Measurements from ENCODE around the gene LRGUK. TPM values are rescaled to one million over a fixed set of nuclear protein-coding genes. Genes with fewer than 3 reads are reported as not detected.
"Not testable (repeated sequence)": the region's sequence is repeated elsewhere in the genome, so short reads cannot be mapped to it uniquely, and the experiment has no call there.

The LRGUK gene
- total and polyA plus RNA-seq, 2 donors: 0.16 to 0.42 TPM

DNA sequence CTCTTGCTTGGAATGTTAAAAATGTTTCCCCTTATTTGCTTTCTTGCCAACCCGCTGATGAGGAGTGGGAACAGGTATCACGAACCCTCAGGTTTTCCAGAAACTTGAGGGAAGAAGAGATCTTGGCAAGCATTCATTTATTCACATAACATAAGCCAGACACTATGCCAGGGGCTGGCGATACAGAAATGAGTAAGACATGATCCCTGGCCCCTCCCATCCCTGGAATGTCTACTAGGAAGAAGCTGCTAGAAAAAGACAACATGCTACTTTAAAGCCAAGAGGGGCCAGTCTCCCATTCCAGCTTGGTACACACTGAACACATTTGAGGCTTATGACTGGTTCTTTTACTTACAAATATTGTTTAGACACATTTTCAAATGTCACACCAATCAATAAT lies 163.1 kb downstream of the LRGUK start:
- WGBS: 95% methylated on average over 3 of the region's 3 CpGs
- no peak overlapping the region for H3K27ac ChIP-seq (ENCODE audit: low read depth in 1 of 2, low read length in 1 of 2)
- peaks cover 14 to 17% of the 10 kb centered on the region in 2 donors for H3K36me3 ChIP-seq (ENCODE audit: control insufficient read depth in 2 of 2, insufficient read depth in 2 of 2, low read length in 1 of 2)
- H3K4me1 ChIP-seq (ENCODE audit: control insufficient read depth in 2 of 2, insufficient read depth in 2 of 2, low read length in 2 of 2): no peaks in the 10 kb centered on the region
- no peak for DNase-seq (ENCODE audit: low read depth in 6 of 9, low spot score in 9 of 9)
- H3K4me3 ChIP-seq (ENCODE audit: low read length in 2 of 2): no peak overlapping the region
- no peaks in the 10 kb centered on the region for H3K9me3 ChIP-seq (ENCODE audit: control insufficient read depth in 2 of 2, insufficient read depth in 1 of 2, low read length in 1 of 2)
- no peaks in the 10 kb centered on the region for H3K27me3 ChIP-seq (ENCODE audit: control insufficient read depth in 2 of 2, insufficient read depth in 1 of 2, low read length in 1 of 2)

DNA sequence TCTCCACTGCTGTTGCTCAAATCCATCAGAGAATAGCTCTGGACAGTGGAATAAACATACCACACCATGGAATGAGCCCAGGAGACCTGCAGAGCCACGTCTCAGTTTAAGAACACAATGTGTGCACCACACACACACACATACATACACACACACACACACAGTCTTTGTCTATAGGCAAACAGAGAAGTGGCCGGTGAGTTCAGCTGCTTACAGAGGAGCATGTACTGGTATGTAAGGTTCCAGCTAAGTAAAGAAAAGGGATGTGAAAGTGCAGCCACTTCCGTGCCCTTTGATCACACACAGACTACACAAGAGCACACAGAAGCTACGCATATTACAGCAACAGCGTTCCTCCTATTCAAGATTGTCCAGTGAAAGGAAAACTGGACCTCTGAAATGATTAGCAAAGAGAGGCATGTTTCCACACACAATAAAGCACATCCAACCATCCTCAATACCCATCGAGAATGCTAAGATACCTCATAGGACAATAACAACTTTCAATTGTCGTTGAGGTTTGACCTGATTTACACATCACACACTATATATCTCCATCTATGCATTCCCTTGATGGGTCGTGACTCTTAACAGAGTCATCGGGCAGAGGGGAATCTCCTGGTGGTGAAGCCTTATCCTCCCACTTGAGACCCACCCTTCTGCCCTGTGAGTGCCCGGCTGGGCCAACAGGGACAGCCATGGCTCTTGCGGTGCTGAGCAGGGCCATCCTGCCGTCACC lies 166.0 kb downstream of the LRGUK start:
- H3K9me3 ChIP-seq (ENCODE audit: control insufficient read depth in 2 of 2, insufficient read depth in 1 of 2, low read length in 1 of 2): no peaks in the 10 kb centered on the region
- H3K4me3 ChIP-seq (ENCODE audit: low read length in 2 of 2): no peak overlapping the region
- no peaks in the 10 kb centered on the region for H3K27me3 ChIP-seq (ENCODE audit: control insufficient read depth in 2 of 2, insufficient read depth in 1 of 2, low read length in 1 of 2)
- H3K36me3 ChIP-seq (ENCODE audit: control insufficient read depth in 2 of 2, insufficient read depth in 2 of 2, low read length in 1 of 2): peaks cover 22 to 27% of the 10 kb centered on the region in 2 donors
- DNase-seq (ENCODE audit: low read depth in 6 of 9, low spot score in 9 of 9): peak in 2 of 9 donors; percentile 2 to 34
- H3K4me1 ChIP-seq (ENCODE audit: control insufficient read depth in 2 of 2, insufficient read depth in 2 of 2, low read length in 2 of 2): no peaks in the 10 kb centered on the region
- H3K27ac ChIP-seq (ENCODE audit: low read depth in 1 of 2, low read length in 1 of 2): no peak overlapping the region
- WGBS: 97% methylated on average over 12 of the region's 12 CpGs

DNA sequence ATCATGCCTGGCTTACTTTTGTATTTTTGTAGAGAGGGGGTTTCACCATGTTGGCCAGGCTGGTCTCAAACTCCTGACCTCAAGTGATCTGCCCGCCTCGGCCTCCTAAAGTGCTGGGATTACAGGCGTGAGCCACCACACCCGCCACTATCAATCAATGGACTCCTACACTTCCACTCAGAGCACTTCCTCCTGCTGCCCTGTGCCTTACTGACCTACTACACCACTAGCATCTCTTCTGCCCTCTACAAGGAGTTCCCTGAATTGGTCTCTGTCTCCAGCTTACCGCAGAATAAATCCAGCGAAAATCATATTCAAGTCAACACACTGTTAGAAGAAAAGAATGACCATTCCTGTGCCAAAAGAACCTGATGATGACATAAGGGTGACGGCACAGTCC lies 168.8 kb downstream of the LRGUK start:
- H3K36me3 ChIP-seq (ENCODE audit: control insufficient read depth in 2 of 2, insufficient read depth in 2 of 2, low read length in 1 of 2): peaks cover 27 to 47% of the 10 kb centered on the region in 2 donors
- not testable (repeated sequence) for H3K4me3 ChIP-seq (ENCODE audit: low read length in 2 of 2); H3K27ac ChIP-seq (ENCODE audit: low read depth in 1 of 2, low read length in 1 of 2); H3K4me1 ChIP-seq (ENCODE audit: control insufficient read depth in 2 of 2, insufficient read depth in 2 of 2, low read length in 2 of 2); H3K27me3 ChIP-seq (ENCODE audit: control insufficient read depth in 2 of 2, insufficient read depth in 1 of 2, low read length in 1 of 2); H3K9me3 ChIP-seq (ENCODE audit: control insufficient read depth in 2 of 2, insufficient read depth in 1 of 2, low read length in 1 of 2); DNase-seq (ENCODE audit: low read depth in 6 of 9, low spot score in 9 of 9)
- 94% methylated on average over 7 of the region's 7 CpGs for WGBS

- Histone ChIP-seq H3K4me3 (ENCODE audit: low read length in 2 of 2) (no peak overlapping the region), H3K27ac (ENCODE audit: low read depth in 1 of 2, low read length in 1 of 2) (no peak overlapping the region), H3K9me3 (ENCODE audit: control insufficient read depth in 2 of 2, insufficient read depth in 1 of 2, low read length in 1 of 2) (no peaks in the 10 kb centered on the region), H3K27me3 (ENCODE audit: control insufficient read depth in 2 of 2, insufficient read depth in 1 of 2, low read length in 1 of 2) (no peaks in the 10 kb centered on the region), H3K36me3 (ENCODE audit: control insufficient read depth in 2 of 2, insufficient read depth in 2 of 2, low read length in 1 of 2) (peaks cover 27 to 58% of the 10 kb centered on the region in 2 donors), H3K4me1 (ENCODE audit: control insufficient read depth in 2 of 2, insufficient read depth in 2 of 2, low read length in 2 of 2) (no peaks in the 10 kb centered on the region)
- DNase-seq (ENCODE audit: low read depth in 6 of 9, low spot score in 9 of 9): no peak
- WGBS: over 99% methylated on average over 2 of the region's 2 CpGs
Observed at GRCh38 chr7:134297489-134297888, 170.3 kb downstream of the LRGUK start.

GRCh38 chr7:134298902-134299683 lies 172.0 kb downstream of the LRGUK start:
- no peaks in the 10 kb centered on the region for H3K27me3 ChIP-seq (ENCODE audit: control insufficient read depth in 2 of 2, insufficient read depth in 1 of 2, low read length in 1 of 2)
- H3K36me3 ChIP-seq (ENCODE audit: control insufficient read depth in 2 of 2, insufficient read depth in 2 of 2, low read length in 1 of 2): peaks cover 25 to 60% of the 10 kb centered on the region in 2 donors

DNA sequence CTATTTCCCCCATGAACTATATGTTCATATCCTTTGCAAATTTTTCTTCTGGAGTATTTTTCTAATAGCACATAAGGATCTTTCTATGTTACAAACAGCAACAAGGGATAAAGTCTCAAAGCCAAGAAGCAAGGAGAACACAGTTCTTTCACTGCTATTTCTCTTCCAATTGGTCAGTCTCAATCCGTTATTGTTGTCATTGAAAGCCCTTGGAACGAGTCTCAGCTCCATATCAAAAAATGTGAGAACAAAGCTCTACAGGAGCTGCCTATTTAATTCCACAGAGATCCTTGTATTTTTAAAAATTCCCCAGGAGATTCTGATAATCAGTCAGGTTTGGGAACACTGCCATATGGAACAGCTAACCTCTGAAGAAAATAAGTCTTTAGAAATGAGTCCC lies 173.8 kb downstream of the LRGUK start:
- H3K4me3 ChIP-seq (ENCODE audit: low read length in 2 of 2): no peak overlapping the region
- no peak for DNase-seq (ENCODE audit: low read depth in 6 of 9, low spot score in 9 of 9)
- no peak overlapping the region for H3K27ac ChIP-seq (ENCODE audit: low read depth in 1 of 2, low read length in 1 of 2)
- H3K36me3 ChIP-seq (ENCODE audit: control insufficient read depth in 2 of 2, insufficient read depth in 2 of 2, low read length in 1 of 2): peaks cover 21 to 55% of the 10 kb centered on the region in 2 donors
- H3K9me3 ChIP-seq (ENCODE audit: control insufficient read depth in 2 of 2, insufficient read depth in 1 of 2, low read length in 1 of 2): no peaks in the 10 kb centered on the region
- H3K4me1 ChIP-seq (ENCODE audit: control insufficient read depth in 2 of 2, insufficient read depth in 2 of 2, low read length in 2 of 2): no peaks in the 10 kb centered on the region
- WGBS: 97% methylated on average over 2 of the region's 2 CpGs
- H3K27me3 ChIP-seq (ENCODE audit: control insufficient read depth in 2 of 2, insufficient read depth in 1 of 2, low read length in 1 of 2): no peaks in the 10 kb centered on the region

More at GRCh38 chr7:134298902-134299683, 172.0 kb downstream of the LRGUK start:
- Histone ChIP-seq H3K27ac (ENCODE audit: low read depth in 1 of 2, low read length in 1 of 2) (no peak overlapping the region), H3K4me1 (ENCODE audit: control insufficient read depth in 2 of 2, insufficient read depth in 2 of 2, low read length in 2 of 2) (no peaks in the 10 kb centered on the region), H3K4me3 (ENCODE audit: low read length in 2 of 2) (no peak overlapping the region), H3K9me3 (ENCODE audit: control insufficient read depth in 2 of 2, insufficient read depth in 1 of 2, low read length in 1 of 2) (no peaks in the 10 kb centered on the region)
- no peak for DNase-seq (ENCODE audit: low read depth in 6 of 9, low spot score in 9 of 9)
- 91% methylated on average over 10 of the region's 10 CpGs for WGBS

DNA sequence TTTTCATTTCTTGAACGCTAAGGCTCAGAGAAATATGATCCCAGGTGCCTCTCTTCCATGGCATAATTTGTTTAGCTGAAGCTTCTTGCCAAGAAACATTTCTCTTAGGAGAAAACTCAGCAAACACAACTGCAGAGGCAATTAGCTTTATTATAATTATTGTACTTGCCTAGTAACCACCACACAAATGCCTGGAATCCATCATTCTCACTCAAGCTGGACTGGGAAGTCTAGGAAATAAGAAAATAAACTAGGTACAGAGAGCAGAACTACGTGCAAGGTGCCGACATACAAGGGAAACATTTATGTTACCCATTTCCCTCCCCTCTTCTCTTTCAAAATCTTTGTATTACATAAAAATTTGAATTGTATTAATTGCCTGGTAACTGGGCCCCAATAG lies 174.5 kb downstream of the LRGUK start:
- DNase-seq (ENCODE audit: low read depth in 6 of 9, low spot score in 9 of 9): no peak
- 96% methylated on average over 3 of the region's 3 CpGs for WGBS

GRCh38 chr7:134302120-134302519 lies 175.0 kb downstream of the LRGUK start:
- Histone ChIP-seq H3K27me3 (ENCODE audit: control insufficient read depth in 2 of 2, insufficient read depth in 1 of 2, low read length in 1 of 2) (no peaks in the 10 kb centered on the region), H3K27ac (ENCODE audit: low read depth in 1 of 2, low read length in 1 of 2) (no peak overlapping the region), H3K4me1 (ENCODE audit: control insufficient read depth in 2 of 2, insufficient read depth in 2 of 2, low read length in 2 of 2) (no peaks in the 10 kb centered on the region), H3K36me3 (ENCODE audit: control insufficient read depth in 2 of 2, insufficient read depth in 2 of 2, low read length in 1 of 2) (peaks cover 17 to 55% of the 10 kb centered on the region in 2 donors), H3K9me3 (ENCODE audit: control insufficient read depth in 2 of 2, insufficient read depth in 1 of 2, low read length in 1 of 2) (no peaks in the 10 kb centered on the region), H3K4me3 (ENCODE audit: low read length in 2 of 2) (no peak overlapping the region)
- no peak for DNase-seq (ENCODE audit: low read depth in 6 of 9, low spot score in 9 of 9)
- WGBS: 98% methylated on average over 2 of the region's 2 CpGs

More for the DNA sequence above, 174.5 kb downstream of the LRGUK start:
- no peaks in the 10 kb centered on the region for H3K27me3 ChIP-seq (ENCODE audit: control insufficient read depth in 2 of 2, insufficient read depth in 1 of 2, low read length in 1 of 2)
- no peak overlapping the region for H3K4me3 ChIP-seq (ENCODE audit: low read length in 2 of 2)
- no peak overlapping the region for H3K27ac ChIP-seq (ENCODE audit: low read depth in 1 of 2, low read length in 1 of 2)
- peaks cover 17 to 55% of the 10 kb centered on the region in 2 donors for H3K36me3 ChIP-seq (ENCODE audit: control insufficient read depth in 2 of 2, insufficient read depth in 2 of 2, low read length in 1 of 2)
- H3K9me3 ChIP-seq (ENCODE audit: control insufficient read depth in 2 of 2, insufficient read depth in 1 of 2, low read length in 1 of 2): no peaks in the 10 kb centered on the region
- no peaks in the 10 kb centered on the region for H3K4me1 ChIP-seq (ENCODE audit: control insufficient read depth in 2 of 2, insufficient read depth in 2 of 2, low read length in 2 of 2)

DNA sequence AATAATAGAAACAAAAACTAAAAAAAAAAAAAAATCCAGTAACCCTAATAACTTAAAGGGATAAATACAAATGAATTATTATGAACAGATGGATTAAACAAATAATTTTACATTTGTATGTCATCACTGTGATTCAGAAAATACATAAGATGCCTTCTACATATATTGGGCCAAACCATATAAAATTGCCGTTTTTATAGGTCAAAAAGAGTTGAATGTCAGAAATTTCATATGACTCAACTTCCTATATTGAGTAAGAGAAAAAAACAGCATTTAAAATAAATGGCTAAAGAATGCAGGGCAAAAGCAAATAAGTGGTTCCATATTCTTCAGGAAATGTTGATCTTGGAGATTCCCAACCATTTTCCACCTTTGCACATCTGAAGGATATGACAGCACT lies 180.2 kb downstream of the LRGUK start:
- no peaks in the 10 kb centered on the region for H3K9me3 ChIP-seq (ENCODE audit: control insufficient read depth in 2 of 2, insufficient read depth in 1 of 2, low read length in 1 of 2)
- H3K27me3 ChIP-seq (ENCODE audit: control insufficient read depth in 2 of 2, insufficient read depth in 1 of 2, low read length in 1 of 2): no peaks in the 10 kb centered on the region
- no peak overlapping the region for H3K4me3 ChIP-seq (ENCODE audit: low read length in 2 of 2)
- H3K27ac ChIP-seq (ENCODE audit: low read depth in 1 of 2, low read length in 1 of 2): no peak overlapping the region
- WGBS: 99% methylated on average over 1 of the region's 1 CpG
- H3K36me3 ChIP-seq (ENCODE audit: control insufficient read depth in 2 of 2, insufficient read depth in 2 of 2, low read length in 1 of 2): peaks cover 14 to 25% of the 10 kb centered on the region in 2 donors
- no peak for DNase-seq (ENCODE audit: low read depth in 6 of 9, low spot score in 9 of 9)
- no peaks in the 10 kb centered on the region for H3K4me1 ChIP-seq (ENCODE audit: control insufficient read depth in 2 of 2, insufficient read depth in 2 of 2, low read length in 2 of 2)
